Measurements from ENCODE around the gene CRACDL.
A peak's percentile ranks its signal among the peaks of the same experiment; 100 is the strongest.

CRACDL gene

GRCh38 chr2:98822301-98823164 is 113.5 kb downstream of the CRACDL start:
- DNase-seq: peak; percentile 83

- no peak for DNase-seq
These were observed 114.3 kb downstream of the CRACDL start for GRCh38 chr2:98821629-98822135.

- DNase-seq: no peak
These were observed 116.7 kb downstream of the CRACDL start for GRCh38 chr2:98819231-98819766.

- no peak for DNase-seq
These were observed 117.9 kb downstream of the CRACDL start for GRCh38 chr2:98818164-98818563.

- no peak for DNase-seq
These were observed 119.7 kb downstream of the CRACDL start for GRCh38 chr2:98816281-98816680.

- DNase-seq: no peak
These were observed 120.2 kb downstream of the CRACDL start for GRCh38 chr2:98815795-98816194.

GRCh38 chr2:98811766-98812165 is 124.3 kb downstream of the CRACDL start:
- DNase-seq: no peak

- DNase-seq: no peak
These were observed 125.5 kb downstream of the CRACDL start for GRCh38 chr2:98810588-98810928.

- DNase-seq: no peak
These were observed 126.0 kb downstream of the CRACDL start for GRCh38 chr2:98809878-98810587.

GRCh38 chr2:98809116-98809515 is 126.9 kb downstream of the CRACDL start:
- no peak for DNase-seq

- DNase-seq: no peak
These were observed 127.5 kb downstream of the CRACDL start for GRCh38 chr2:98808546-98808945.

GRCh38 chr2:98807929-98808328 is 128.1 kb downstream of the CRACDL start:
- no peak for DNase-seq

- DNase-seq: no peak
These were observed 128.8 kb downstream of the CRACDL start for GRCh38 chr2:98807221-98807620.

GRCh38 chr2:98806236-98806697 is 129.8 kb downstream of the CRACDL start:
- DNase-seq: no peak

GRCh38 chr2:98805412-98806171 is 130.4 kb downstream of the CRACDL start:
- DNase-seq: no peak

- no peak for DNase-seq
These were observed 131.3 kb downstream of the CRACDL start for GRCh38 chr2:98804736-98805135.

GRCh38 chr2:98804265-98804650 is 131.8 kb downstream of the CRACDL start:
- no peak for DNase-seq

GRCh38 chr2:98803405-98804264 is 132.4 kb downstream of the CRACDL start:
- no peak for DNase-seq

GRCh38 chr2:98802344-98802743 is 133.7 kb downstream of the CRACDL start:
- no peak for DNase-seq

GRCh38 chr2:98801921-98802321 is 134.1 kb downstream of the CRACDL start:
- DNase-seq: no peak

GRCh38 chr2:98801286-98801685 is 134.7 kb downstream of the CRACDL start:
- DNase-seq: no peak

All from activated CD8-positive, alpha-beta memory T cell treated with anti-CD3 and anti-CD28 coated beads, Interleukin-2, amount 50 U/mL, for 48 hours (primary cell).